Stimulated activated naive CD4-positive, alpha-beta T cell treated with Interleukin-2 at 50 U/mL for 16 hours (primary cell): ENCODE data around the gene TRPV5.

Experiments used
- DNase-seq: peaks from one replicate; lab custom pipeline; 2025; lab: John Stamatoyannopoulos, UW

The TRPV5 gene

DNA sequence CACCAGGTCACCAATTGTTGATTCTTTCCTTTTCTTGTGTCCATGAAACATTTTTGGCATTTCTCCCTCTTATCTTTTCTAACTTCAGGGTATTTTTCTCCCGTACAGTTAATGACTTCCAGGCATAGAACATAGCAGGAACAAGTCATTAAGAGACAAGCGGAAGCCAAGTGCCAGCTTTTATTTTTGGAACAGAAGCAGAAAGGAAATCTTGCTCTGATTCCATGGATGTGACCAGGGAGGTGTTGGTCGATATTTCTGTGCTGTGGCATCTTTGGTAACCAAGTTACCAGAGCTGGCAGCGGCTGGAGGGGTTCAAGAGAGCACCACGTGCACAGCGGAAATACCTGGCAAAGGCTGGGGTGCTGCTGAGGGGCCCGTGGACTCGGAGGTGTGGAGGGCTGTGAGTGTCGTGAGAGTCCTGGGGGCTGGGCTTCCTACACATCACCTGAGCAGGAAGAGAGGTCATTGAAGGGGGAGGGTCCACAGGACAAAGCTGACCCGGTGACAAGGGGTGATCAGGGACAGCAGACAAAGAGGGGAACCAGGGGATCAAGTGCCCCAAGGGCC is 7.5 kb upstream of the TRPV5 start:
- no peak for DNase-seq

DNA sequence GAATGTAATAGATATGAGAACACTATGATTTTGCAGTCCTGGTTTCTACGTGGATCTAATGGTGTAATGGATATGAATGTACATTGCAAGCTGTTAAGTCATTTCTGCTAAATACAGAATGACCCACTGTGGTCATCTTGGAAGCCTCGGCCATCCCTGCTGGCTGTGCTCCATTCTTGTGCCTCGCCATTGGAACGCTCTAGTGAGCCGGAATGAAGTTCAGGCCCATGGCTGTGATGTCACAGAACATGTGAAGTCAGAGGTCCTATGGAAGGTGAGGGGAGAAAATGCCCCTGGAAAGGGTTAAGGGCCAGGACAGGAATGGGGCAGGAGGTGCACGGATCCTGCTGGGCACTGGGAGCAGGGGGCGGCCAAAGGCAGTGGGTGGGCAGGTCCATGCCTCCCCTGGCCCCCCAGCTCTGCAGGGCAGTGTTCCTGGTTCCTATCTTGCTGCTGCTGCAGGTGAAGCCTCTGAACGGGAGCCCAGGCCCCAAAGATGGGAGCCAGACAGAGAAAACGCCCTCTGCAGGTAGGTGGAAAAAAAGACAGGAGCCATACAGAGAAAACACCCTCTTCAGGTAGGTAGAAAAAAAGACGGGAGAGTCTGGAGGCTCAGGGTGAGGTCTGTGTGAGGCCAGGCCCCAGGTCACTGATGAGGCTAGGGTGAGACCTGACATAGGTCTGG is 5.8 kb upstream of the TRPV5 start, which contains the start of gene LLCFC1:
LLCFC1 (plus strand) TSS at position 259 of the 685 bp plus-strand sequence; CDS start at position 397, 138 bp downstream.
- DNase-seq = no peak

DNA sequence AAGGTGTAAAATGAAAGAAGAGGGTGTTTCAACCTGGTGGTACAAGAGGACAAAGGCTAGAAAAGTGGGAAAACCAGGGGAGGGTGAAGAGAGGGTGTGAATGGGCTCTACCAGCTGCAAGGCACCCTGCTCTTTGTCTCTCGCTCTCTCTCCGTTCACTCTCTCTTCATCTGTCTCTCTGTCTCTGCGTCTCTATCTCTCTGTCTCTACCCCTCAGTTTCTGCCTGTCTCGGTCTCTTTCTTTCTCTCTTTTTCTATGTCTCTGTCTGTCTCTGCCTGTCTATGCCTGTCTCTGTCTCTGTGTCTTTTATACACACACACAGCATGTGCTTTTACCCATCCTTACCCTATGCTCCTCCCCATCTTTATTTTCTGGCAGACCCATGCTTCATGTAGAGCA is 5.1 kb upstream of the TRPV5 start:
- no peak for DNase-seq

DNA sequence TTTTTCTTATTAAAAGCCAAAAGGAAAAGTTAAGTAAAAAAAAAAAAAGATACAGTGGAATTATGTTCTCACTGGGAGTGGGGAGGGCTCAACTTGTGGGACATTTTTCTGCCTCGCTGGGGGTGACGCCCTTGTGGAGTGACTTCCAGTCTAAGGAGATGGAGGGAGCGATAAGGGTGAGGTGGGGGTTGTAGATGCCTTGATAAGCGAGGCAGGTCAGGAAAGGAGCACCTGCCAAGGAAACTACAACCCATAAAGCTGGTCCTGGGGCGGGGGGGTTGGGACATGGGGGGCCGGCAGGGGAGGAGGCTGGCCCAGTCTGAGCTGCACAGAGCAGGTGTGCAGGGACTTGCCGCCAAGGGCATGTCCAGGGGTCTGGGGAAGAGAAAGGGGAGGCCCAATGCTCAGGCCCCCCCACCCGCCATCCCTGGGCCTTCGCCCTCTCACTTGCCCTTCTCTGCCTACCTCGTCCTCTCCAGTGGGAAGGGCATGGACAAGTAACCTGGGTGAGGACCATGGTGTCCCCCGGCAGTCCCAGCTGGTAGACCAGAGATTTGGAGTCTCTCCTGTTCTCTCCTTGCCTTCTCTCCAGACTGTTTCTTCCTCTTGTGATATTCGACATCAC is 2.5 kb upstream of the TRPV5 start:
- DNase-seq = no peak

DNA sequence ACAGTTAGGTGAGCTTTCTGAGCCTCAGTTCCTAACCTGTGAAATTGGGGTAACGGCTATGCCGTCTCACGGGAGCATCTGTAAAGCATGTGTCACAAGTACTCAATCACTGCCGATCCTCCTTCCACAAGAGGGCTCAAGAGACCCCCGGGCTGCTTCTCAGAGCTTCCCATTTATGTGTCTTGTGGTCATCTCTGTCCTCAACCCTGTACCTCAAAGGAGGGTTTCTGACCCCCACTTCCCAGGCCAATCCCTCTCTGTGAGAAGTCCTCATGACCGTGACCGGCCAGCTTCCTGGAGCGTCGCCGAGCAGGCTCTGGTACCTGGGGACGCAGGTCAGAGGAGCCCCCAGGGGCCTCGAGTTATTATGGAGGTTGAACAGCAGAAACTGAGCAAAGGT is 510 bp upstream of the TRPV5 start:
- no peak for DNase-seq

DNA sequence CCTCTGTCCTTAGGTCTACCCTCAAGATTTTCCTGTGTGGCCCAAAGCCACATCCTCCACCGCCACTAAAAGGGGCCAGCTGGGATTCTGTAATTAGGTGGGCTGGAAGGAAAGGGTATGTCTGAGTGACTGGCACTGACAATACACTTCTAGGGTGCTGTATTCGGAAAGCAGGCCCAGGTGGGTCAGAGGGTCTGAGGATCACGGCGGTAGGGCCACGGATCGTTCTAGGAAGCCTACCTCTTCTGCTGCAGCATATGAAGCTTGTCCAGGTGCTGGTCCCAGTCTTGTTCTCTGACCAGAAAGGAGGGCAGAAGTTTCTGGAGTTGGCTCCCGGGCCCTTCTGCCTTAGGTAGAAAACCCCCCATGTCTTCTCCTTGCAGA is 462 bp downstream of the TRPV5 start:
- DNase-seq = no peak

DNA sequence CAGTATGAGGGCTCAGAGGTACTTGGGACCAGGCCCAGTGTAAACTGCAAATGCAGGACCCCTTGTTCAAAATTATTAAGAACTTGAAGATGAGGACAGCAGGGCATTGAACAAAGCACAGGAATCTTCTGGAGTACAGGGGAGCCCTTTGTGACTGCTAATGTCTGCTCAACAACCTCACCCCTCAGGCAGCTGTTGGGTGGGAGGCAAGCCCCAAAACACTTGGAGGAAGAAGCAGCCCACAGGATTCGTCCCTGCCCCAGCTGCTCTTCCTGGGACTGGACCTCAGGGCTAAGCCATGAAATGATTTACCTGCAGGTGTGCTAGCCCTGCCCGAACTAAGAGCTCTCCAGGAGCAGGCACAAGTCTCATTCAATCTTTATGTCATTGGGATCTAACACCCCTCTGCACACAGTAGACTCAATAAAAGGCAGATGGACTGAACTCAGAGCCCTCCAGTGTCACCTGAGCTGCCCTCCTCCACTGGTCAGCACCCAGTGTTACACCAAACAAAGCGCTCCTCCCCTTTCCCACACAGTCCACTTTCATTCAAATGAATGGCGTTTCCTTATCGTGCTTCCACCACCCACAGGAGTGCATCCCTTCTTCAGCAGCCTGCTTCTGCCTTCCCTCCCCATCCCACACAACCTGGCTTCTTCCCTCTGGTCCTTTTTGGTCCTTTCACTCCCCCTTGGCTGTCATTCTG is 1.0 kb downstream of the TRPV5 start:
- no peak for DNase-seq

DNA sequence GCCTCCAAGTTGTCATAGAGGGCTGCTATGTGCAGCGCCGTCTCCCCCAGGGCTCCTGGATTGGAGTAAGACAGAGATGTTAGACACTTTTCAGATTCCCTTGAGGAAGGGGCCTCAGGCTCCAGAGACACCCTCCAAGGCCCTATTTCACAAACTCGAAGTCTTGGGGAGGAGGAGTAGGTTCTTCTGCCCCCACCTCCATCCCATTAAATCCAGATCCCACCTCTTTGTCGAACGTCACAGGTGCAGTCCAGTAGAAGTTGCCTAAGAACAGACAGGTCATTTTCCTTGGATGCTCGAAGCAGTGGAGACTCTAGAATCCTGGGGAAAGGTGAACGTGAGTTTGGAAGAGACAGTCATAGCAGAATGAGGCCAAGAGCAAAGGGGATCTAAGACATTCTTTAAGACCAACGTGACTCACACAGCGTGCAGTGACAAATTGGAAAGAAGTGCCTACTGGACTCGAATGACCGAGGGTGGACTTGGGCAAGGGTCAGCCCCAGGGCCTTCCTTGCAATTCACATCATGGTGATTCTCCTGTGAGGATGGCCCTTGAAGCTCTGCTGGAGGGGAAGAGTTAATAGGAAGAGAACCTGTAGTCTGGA is 3.3 kb downstream of the TRPV5 start:
- no peak for DNase-seq

DNA sequence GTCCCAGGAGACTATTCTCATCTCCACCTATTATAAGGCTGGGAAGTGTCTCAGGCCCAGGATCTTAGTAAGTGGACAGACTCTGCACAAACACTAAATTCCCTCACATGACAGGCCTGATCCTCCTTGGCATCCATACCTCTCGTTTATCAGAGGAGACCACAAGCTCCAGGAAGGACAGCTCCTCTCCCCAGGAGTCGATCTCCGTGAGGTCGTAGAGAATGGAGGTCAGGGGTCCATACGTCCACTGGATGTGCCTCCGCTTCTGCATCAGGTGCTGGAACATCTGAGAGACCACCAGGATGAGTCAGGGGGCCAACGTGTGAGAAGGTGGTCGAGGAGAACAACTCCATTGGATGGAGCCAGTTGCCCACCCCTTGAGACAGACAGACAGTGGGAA is 5.6 kb downstream of the TRPV5 start:
- no peak for DNase-seq

DNA sequence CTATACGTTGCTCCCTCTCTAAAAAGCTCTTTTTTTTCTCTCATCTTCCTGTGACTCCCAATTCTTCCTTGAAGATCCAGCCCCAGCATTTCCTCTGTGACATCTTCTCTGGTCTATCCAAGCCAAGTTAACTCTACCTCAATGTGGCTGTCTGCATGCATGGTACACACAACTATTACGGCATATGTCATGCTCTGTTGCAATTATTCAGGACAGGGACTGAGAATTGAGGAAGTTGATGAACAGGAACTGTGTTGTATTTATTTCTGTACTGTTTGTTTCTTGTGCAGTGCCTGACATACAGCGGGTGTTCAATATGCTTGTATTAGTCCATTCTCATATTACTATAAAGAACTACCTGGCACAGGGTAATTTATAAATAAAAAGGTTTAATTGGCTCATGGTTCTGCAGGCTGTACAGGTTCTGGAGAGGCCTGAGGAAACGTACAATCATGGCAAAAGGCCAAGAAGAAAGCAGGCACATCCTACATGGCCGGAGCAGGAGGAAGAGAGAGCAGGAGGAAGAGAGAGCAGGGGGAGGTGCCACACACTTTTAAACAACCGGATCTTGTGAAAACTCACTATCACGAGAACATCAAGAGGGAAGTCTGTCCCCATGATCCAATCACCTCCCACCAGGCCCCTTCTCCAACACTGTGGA is 6.3 kb downstream of the TRPV5 start:
- DNase-seq = no peak

DNA sequence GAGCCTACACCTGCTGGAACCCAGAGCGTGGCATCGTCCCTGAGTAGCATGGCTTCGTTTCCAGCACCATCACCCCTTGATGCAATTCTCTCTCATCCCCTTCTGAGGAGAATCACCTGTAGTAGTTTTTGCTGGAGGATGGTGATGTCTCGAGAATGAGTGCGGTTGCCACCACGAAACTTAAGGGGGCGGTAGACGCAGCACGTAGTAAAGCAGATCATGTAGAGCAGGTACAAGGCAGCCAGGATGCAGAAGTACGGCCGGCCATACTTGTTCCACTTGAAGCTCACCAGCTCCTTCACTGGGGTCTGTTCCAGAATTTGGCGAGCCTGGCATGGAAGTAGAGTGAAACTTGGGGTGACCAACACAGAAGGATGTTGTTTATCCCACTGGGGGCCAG is 8.1 kb downstream of the TRPV5 start:
- DNase-seq = no peak

DNA sequence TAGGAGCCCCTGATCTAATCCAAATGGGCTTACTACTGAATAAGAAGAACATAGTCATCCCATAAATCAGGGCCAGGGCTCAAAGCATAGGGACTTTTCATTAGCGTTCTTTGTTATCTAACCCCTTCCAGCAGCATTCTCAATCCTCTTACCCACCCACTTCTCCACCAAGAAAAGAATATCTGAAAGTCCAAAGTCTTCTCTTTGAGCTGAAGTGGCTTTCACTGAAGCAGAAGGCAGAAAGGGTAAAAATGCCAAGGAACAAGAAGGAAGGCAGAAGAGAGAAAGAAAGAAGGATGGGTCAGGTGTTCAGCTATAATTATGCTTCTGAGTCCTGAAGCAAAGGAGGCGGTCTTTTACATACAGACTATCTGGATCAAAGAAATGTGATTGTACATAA is 10.2 kb downstream of the TRPV5 start:
- DNase-seq = no peak

DNA sequence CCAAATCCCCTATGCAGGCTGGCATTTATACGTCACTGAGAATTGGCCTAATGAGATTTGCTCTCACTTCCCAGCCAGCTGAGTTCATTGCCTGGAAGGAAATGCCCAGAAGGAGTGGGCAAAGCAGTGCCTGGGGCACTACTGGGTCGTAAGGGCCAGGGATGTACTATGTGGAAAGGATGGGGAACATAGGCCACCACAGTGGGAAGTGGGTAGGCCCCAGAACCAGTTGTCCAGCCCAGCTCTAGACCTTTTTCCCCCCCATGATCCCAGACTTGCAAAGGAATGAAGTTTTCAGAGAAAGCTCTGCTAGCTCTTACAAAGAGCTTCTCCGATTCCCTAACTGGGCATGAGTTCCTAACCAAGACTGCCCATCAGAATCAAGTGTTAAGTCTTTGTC is 13.9 kb downstream of the TRPV5 start:
- no peak for DNase-seq

DNA sequence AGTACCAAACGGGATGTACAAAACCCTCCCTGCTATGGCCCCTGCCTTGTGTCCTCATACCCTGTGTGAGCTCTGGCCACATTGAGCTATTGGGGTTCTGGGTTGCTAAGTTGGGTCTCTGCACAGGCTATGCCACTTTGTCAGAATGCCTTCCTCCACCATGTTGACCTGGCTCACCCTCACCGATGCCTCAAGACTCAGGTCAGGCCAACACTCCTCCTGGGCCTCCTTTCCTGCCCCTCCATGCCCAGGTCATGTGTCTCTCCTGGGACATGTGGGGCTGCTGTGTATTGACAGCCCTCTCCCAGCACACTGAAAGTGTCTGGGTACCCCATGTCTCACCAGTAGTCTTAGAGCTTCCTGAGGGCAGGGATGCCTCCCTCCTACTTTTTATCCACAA is 14.6 kb downstream of the TRPV5 start:
- DNase-seq = no peak

DNA sequence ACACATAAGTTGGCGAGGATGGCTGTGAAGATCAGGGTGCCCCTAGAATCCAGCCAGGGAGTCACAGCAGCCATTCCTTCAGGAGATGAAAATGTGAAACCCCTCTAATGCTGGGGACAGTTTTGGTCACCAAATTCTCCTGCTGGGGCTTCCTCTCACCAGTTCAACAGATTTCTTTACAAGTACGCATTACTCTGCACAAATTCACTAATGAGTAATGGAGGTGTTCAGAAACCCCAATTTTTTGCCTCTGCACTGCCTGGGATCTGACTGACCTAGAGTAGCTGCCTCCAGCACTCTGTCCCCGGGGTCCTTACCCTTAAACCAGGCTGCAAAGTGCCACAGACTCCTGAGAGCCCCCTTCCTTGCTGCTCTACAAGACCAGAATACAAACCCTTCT is 16.1 kb downstream of the TRPV5 start:
- no peak for DNase-seq

DNA sequence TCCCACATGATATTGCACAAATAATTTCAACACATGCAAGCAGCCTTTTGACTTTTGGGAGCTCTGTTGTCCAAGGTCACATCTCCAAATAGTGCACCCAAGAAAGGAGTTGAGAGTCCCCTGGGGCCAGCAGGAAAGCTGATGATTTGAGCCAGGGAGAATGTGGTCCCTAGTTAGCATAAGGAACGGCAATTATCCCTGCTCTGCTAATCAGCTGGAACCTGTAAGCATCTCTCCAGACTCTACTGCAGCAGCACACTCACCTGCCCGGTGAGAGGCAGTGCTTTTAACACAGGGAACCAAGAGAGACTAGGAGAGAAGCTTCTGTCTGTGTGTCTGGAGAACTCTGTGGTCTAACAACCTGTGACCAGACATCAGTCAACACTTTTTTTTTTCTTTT is 17.0 kb downstream of the TRPV5 start:
- DNase-seq = no peak

DNA sequence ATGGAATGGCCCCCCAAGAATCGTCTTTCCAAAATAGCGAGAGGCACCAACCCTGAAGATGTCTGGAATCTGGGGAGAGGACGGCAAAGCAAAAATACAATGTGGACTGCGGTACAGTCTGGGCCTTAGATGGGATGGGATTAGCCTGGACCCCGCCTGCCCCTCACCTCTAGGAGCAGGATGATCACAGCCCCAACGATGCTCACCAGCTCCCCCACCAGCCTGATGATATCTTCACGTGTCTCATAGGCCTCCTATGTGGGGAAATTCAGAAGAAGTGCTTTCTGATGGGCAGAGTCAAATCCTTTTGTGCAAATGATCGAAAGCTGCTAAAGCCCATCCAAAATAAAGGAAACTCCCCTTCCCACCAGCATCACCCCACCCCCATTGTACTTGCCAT is 18.2 kb downstream of the TRPV5 start:
- DNase-seq = no peak

DNA sequence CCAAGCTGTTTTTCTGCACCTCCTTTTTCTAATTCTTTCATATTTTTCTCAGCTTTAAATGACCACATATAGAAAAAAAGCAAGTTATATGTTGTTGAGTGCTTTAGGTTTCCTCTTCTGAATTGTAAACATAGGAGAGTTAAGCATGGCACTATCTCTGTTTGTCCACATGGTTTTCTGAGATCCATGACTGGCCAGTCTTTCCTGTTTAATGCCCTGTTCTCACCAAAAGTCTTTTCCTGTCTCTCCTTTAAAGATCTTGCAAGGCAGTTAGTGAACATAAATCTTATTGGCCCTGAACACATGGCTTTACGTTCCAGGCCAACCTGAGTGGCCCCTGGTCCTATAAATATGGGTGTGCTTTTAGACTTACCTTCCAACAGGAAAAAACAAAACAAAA is 19.4 kb downstream of the TRPV5 start:
- no peak for DNase-seq

DNA sequence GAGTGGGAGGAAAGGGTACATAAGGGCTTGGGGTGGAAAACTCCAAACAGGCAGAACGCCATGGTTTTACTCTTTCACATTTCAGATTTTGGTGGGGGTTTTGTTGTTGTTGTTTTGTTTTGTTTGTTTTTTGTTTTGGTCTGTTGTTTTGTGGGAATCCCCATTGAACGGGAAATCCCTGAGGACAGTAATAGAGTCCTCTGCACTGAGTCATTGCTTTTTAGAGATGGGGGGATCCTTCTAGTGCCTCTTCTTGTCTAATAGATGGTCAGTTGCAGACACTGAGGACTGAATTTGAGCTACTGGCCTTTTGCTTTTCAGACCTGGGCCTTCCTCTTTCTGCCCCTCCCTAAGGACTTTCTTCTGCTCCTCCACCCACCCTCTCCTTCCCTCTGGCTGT is 20.0 kb downstream of the TRPV5 start:
- DNase-seq = no peak

DNA sequence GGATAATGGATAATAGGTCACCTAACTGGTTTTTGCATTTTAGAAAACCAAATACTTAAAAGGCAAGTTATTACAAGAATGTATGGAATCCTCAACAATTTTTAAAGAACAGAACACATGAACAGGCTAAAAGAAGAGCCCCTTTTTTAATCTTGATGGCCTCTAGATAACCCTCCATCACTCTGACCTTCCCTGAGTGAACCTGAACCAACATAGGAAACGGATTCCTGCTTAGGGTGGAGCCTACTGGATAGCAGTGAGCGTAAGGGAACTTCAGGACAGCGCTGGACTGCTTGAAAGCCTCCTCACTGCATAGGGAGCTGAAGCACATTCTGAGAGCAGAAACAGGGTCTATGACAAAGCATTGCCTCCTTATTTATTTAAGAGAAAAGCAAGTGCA is 20.5 kb downstream of the TRPV5 start:
- DNase-seq = no peak

DNA sequence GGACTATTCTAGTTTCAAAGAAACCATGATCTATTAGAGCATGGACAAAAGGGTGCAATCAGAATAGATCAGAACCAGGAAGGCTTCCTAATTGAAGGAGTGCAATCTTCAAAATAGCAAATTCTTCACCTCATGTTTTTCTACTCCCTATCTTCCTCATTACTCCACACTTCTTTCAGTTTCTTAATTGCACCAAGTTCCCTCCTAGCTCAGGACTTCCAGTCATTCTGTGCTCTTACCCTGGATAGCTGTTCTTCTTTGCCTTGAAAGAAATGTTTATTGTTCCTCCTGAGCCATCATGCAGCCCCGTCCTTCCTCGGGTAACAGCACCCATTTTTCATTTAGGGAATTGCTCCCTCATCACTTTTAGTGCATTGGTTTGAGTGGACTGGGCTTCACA is 23.1 kb downstream of the TRPV5 start:
- DNase-seq = no peak

DNA sequence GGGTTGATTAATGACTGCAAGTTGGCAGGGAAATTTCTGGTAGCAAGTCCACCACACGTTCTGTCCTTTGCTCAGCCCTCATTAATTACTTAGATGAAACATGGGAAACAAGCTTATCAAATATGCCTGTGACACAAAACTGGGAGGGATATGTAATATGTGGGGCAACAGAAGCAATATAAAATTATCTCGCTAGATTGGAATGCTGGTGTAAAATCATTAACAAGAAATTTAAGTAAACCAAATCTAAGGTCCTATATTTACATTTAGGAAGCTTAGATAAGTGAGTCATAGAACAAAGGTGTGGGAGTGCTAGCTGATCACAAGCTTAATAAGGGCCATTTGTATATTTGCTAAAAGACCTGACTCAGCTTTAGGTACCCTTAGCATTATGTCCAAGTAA is 23.5 kb downstream of the TRPV5 start:
- no peak for DNase-seq
